Activated naive CD8-positive, alpha-beta T cell treated with anti-CD3 and anti-CD28 coated beads for 36 hours (primary cell): ENCODE results near the gene NPPA. TPM values are rescaled to one million over a fixed set of nuclear protein-coding genes. Genes with fewer than 3 reads are reported as not detected.
"Not testable (repeated sequence)": the region's sequence is repeated elsewhere in the genome, so short reads cannot be mapped to it uniquely, and the experiment has no call there.

Experiments used
- DNase-seq: peaks from one replicate; pipeline ENCODE4 v3.0.0; 2021
- H3K27ac Mint-ChIP-seq: one replicate; pipeline ENCODE4 v1.8.0; 2022; ENCODE audit warnings: mild to moderate bottlenecking, moderate library complexity, mixed read lengths
- H3K27me3 Mint-ChIP-seq: one replicate; pipeline ENCODE4 v1.8.0; 2022; ENCODE audit warnings: mild to moderate bottlenecking, mixed read lengths
- H3K36me3 Mint-ChIP-seq: one replicate; pipeline ENCODE4 v1.8.0; 2021; ENCODE audit warnings: mild to moderate bottlenecking, mixed read lengths
- H3K4me1 Mint-ChIP-seq: one replicate; pipeline ENCODE4 v1.8.0; 2021; ENCODE audit warnings: mixed read lengths
- H3K4me3 Mint-ChIP-seq: one replicate; pipeline ENCODE4 v1.8.0; 2022; ENCODE audit warnings: mild to moderate bottlenecking, moderate library complexity, mixed read lengths
- H3K9me3 Mint-ChIP-seq: one replicate; pipeline ENCODE4 v1.8.0; 2022; ENCODE audit warnings: mixed read lengths
- total RNA-seq, 2 experiments: library from RNA; stranded (reverse); gene quantifications; one replicate each; pipeline ENCODE4 v1.2.3, GENCODE V29; 2021

NPPA gene
- total RNA-seq: not detected

DNA sequence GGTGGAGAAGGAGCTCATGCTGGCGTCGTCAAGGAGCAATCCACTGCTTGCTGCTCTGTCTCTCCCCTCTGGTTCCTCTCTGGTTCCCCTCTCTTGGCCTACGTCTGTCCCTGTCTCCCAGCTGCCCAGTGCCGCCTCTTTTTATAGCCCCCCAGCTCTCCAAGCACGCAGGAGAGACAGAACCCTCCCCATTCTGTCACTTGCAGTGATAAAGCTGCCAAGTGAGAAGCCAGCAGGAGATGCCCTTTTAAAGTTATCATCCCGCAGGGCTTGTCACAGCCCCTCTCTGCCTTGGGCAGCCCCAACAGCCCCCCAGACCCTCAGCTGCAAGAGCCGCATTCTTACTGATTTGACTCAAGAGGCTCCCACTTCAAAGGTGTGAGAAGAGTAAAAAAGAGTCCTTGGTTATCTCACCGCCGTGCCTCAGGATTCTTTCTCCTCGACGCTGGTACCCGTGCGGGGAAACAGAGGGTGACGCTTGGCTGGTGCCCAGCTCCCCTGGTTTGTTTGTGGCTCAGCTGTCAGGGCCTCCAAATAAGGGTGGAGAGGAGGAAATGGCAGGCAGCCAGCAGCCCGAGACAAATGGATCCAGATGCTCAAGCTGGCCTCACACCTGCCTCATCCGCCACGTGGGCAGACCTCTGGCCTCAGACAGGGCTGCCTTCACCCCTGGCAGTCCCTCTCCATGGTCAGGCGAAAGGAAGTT is at the start of gene NPPA:
NPPA (minus strand) TSS at position 117 of the 706 bp plus-strand sequence; CDS start at position 18, 99 bp downstream.
- H3K27ac Mint-ChIP-seq: no peak within 1 kb of the TSS

DNA sequence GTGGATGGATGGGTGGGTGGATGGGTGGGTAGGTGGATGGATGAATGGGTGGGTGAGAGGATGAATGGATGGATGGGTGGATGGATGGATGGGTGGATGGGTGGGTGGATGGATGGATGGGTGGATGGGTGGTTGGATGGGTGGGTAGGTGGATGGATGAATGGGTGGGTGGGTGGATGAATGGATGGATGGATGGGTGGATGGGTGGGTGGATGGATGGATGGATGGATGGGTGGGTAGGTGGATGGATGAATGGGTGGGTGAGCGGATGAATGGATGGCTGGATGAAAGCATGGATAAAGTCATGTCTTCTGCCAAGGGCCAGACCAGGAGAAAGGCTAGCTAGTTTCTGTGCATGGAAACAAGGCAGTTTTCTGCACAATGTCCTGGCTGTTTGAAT is 46.9 kb upstream of the NPPA start:
- DNase-seq, H3K4me3 Mint-ChIP-seq, H3K27ac Mint-ChIP-seq, H3K4me1 Mint-ChIP-seq, H3K9me3 Mint-ChIP-seq, H3K36me3 Mint-ChIP-seq: not testable (repeated sequence)
- peaks cover 42% of the 10 kb centered on the region for H3K27me3 Mint-ChIP-seq

More for the DNA sequence above, at the start of gene NPPA:
- Mint-ChIP-seq H3K4me3 (no peak within 1 kb of the TSS), H3K27me3 (peaks cover 4% of the 10 kb centered on the region), H3K9me3 (no peaks in the 10 kb centered on the region), H3K4me1 (no peaks in the 10 kb centered on the region), H3K36me3 (peaks cover 12% of the 10 kb centered on the region)
- no peak for DNase-seq

DNA sequence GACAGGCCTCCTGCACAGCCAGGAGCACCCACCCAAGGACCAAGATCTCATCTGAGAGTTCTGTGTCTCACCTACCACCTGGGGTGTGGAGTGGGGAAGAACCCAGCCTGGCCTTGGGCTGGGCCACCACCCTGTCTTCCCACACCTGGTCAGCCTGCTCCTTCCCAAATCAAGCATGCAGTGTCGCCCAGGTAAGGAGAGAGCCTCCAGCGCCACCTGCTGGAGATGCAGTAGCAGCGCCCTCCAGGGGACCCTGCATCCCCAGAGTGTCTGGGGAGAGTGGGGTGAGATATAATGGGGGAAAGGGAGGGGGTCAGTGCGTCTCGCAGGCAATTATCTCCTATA is 46.3 kb upstream of the NPPA start:
- no peaks in the 10 kb centered on the region for H3K9me3 Mint-ChIP-seq
- H3K36me3 Mint-ChIP-seq: no peaks in the 10 kb centered on the region
- H3K27me3 Mint-ChIP-seq: peaks cover 36% of the 10 kb centered on the region
- H3K4me1 Mint-ChIP-seq: no peaks in the 10 kb centered on the region
- H3K4me3 Mint-ChIP-seq: no peak overlapping the region
- peak; percentile 68 for DNase-seq
- no peak overlapping the region for H3K27ac Mint-ChIP-seq

DNA sequence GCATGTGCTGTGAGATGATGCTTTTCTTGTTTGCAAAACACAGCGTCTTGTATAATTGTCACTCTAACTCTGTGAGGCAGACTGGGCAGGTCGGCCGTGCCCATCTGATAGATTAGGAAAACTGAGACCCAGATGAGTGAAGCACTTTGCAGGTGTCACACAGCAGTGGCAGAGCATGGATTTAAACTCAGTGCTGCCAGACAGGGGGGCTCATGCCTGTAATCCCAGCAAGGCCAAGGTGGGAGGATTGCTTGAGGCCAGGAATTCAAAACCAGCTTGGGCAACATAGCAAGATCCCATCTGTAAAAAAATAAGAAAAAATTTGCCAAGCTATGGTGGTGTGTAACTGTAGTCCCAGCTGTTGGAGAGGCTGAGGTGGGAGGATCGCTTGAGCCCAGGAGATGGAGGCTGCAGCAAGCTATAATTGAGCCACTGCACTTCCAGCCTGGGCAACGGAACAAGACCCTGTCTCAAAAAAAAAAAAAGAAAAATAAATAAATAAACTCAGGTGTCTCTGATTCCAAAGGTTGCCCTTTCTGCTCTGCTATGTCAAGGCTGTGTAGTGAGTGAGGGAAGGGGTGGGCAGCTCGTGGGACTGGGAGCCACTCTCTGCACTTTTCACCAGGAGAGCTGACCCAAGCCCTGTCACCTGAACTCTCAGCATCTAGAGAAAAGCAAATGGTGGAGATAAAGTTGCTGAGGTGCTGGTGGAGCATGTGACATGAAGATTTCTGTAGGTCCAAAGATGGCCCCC is 44.0 kb upstream of the NPPA start:
- no peak for DNase-seq
- H3K4me1 Mint-ChIP-seq: no peaks in the 10 kb centered on the region
- peaks cover 19% of the 10 kb centered on the region for H3K27me3 Mint-ChIP-seq
- no peak overlapping the region for H3K4me3 Mint-ChIP-seq
- H3K9me3 Mint-ChIP-seq: no peaks in the 10 kb centered on the region
- H3K36me3 Mint-ChIP-seq: no peaks in the 10 kb centered on the region
- H3K27ac Mint-ChIP-seq: no peak overlapping the region

DNA sequence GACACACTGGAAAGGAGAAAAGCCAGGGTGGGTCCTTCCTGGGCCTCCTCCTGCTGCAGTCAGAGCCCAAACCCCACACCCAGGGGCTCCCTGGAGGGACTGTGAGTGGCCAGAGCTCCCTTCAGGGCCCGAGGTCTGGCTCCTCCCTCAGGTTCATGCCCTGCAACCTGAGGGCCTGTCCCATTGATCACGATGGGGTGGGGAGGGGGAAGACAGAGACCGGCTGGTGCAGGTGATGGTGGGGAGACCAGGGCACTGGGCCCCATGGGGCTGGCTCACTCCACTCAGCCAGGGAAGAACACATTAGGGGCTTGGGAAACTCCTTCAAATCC is 41.3 kb upstream of the NPPA start:
- H3K9me3 Mint-ChIP-seq: no peaks in the 10 kb centered on the region
- no peak overlapping the region for H3K27ac Mint-ChIP-seq
- no peaks in the 10 kb centered on the region for H3K36me3 Mint-ChIP-seq
- peaks cover 9% of the 10 kb centered on the region for H3K27me3 Mint-ChIP-seq
- DNase-seq: no peak
- H3K4me3 Mint-ChIP-seq: no peak overlapping the region
- no peaks in the 10 kb centered on the region for H3K4me1 Mint-ChIP-seq

DNA sequence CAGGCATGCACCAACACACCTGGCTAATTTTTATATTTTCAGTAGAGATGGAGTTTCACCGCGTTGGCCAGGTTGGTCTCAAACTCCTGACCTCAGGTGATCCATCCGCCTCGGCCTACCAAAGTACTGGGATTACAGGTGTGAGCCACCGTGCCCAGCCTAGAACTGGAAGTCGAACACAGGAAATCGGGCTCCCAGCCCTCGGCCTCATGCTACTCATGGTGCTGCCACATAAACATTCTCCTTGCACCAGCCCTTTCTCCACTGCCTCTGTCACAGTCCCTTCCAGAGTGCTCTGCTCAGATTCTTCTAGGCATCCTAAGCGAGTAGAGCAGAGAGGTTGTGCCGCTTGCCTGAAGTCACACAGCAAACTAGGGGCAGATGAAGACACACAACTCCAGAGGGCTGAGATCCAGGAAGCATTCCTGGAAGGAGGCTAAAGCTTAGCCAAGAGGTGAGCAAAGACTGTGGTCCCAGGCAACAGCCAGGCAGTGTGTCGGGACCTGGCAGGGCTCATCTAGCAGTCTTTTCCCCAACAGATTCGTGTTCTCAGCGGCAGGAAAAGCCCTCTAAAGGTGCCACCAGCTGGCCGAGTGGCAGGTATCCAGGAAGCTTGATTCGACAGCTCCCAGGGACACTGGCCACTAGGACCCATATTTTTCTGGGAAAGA is 40.8 kb upstream of the NPPA start:
- Mint-ChIP-seq H3K27ac (no peak overlapping the region), H3K36me3 (no peaks in the 10 kb centered on the region), H3K27me3 (peaks cover 7% of the 10 kb centered on the region), H3K4me3 (no peak overlapping the region), H3K4me1 (no peaks in the 10 kb centered on the region), H3K9me3 (no peaks in the 10 kb centered on the region)
- no peak for DNase-seq

DNA sequence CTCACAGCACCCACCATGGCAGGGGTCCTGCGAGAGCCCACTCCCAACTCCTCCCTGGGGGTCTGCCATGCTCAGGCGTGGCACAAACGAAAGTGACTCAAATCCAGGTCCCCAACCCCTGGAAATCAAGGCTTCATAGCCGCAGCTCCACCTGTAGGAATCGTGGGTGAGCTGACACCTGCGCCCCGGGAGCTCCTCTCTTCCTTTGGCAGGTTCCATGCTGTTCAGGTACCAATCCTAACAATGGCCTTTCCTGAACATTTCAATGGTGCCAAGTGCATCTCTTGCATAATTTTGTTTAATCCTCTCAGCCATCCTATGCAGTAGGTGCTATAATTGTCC is 40.1 kb upstream of the NPPA start:
- H3K4me1 Mint-ChIP-seq: no peaks in the 10 kb centered on the region
- no peak overlapping the region for H3K27ac Mint-ChIP-seq
- peaks cover 7% of the 10 kb centered on the region for H3K27me3 Mint-ChIP-seq
- H3K9me3 Mint-ChIP-seq: no peaks in the 10 kb centered on the region
- H3K4me3 Mint-ChIP-seq: no peak overlapping the region
- no peaks in the 10 kb centered on the region for H3K36me3 Mint-ChIP-seq
- DNase-seq: no peak

DNA sequence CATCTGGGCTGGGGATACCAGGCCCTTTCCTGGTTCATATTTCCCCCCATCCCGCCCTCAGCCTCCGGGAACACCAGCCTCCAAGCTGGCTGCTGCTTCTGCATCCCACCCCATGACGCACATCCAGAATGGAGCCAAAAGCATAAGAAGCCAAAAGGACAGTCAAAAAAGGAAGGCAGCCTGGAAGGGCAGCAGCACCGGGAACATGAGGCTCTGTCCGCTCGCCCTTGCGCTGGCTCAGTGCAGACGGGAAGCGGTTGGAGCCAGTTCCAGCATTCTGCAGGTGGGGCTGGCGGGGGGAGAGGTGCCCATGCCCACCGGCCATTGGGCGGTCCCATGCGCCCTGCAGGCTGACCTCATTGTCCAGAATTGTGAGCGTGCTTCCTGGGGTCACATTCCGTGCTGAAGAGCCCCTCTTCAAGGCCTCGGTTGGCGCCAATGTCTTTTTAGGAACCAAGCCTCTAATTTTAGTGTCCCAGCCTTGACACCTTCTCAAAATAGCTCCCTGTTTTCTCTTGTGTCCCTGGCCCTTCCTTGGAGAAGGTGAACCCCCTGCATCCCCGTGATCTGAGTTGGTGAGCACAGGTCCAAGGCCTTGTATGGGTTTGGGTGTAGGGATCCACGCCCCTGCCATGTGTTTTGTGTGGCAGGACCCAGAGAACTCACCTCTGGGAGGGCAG is 39.5 kb upstream of the NPPA start:
- Mint-ChIP-seq H3K27me3 (peaks cover 7% of the 10 kb centered on the region), H3K27ac (no peak overlapping the region), H3K9me3 (no peaks in the 10 kb centered on the region), H3K4me3 (no peak overlapping the region), H3K36me3 (no peaks in the 10 kb centered on the region), H3K4me1 (no peaks in the 10 kb centered on the region)
- DNase-seq: no peak

DNA sequence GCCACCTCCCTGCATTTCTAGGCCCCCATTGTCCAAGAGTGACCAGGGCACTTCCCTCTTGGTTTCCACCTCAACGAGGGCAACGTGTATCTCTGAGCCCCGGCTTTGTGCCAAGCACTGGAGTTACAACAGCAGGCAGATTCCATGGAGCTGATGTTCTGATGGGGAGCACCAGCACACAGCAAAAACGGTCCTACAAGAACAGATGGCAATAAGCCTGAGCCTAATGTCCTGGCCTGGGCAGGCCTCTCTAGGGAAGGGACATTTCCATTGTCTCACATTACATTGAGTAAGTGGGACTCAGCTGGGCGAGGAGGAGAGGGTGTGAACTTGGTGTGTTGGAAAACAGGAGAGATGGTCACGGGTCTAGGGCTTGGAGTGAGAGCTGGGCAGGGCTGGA is 38.3 kb upstream of the NPPA start:
- DNase-seq: no peak
- Mint-ChIP-seq H3K4me1 (no peaks in the 10 kb centered on the region), H3K36me3 (no peaks in the 10 kb centered on the region), H3K4me3 (no peak overlapping the region), H3K27ac (no peak overlapping the region), H3K9me3 (no peaks in the 10 kb centered on the region), H3K27me3 (peaks cover 7% of the 10 kb centered on the region)

DNA sequence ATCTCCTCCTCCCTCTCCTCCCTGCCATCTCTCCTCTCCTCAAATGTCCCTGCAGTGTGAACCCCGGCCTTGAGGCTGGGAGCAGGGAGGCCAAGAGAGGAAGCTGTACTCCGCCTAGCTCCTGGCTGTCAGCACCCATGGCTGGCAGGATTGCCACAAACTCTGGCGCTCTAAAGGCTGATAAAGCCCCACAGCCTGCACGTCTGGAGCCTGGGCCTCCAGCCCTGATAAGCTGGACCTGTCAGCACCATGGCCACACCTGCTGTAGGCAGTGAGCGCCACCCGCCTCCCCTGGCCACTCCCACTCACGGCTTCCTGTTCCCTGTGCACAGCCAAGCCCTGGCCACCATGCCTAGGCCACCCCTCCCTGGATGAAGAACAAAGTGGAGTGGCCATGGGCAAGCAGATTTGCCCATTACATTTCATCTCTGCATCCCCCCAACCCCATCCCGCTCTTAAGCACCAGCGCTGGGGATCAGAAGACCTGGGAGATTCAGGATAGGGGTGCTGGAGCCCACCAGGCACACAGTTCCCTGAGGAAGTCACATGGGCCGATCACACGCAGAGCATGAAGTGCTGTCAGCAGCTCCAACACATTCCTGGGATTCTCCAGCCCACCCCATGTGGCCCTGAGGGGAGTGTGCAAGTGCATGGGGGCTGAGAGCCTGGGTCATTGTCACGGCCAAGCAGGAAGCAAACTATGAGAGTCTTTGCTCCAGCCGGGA is 35.4 kb upstream of the NPPA start:
- H3K4me1 Mint-ChIP-seq: no peaks in the 10 kb centered on the region
- H3K36me3 Mint-ChIP-seq: no peaks in the 10 kb centered on the region
- no peak overlapping the region for H3K27ac Mint-ChIP-seq
- peaks cover 7% of the 10 kb centered on the region for H3K27me3 Mint-ChIP-seq
- H3K4me3 Mint-ChIP-seq: no peak overlapping the region
- H3K9me3 Mint-ChIP-seq: no peaks in the 10 kb centered on the region
- DNase-seq: no peak

DNA sequence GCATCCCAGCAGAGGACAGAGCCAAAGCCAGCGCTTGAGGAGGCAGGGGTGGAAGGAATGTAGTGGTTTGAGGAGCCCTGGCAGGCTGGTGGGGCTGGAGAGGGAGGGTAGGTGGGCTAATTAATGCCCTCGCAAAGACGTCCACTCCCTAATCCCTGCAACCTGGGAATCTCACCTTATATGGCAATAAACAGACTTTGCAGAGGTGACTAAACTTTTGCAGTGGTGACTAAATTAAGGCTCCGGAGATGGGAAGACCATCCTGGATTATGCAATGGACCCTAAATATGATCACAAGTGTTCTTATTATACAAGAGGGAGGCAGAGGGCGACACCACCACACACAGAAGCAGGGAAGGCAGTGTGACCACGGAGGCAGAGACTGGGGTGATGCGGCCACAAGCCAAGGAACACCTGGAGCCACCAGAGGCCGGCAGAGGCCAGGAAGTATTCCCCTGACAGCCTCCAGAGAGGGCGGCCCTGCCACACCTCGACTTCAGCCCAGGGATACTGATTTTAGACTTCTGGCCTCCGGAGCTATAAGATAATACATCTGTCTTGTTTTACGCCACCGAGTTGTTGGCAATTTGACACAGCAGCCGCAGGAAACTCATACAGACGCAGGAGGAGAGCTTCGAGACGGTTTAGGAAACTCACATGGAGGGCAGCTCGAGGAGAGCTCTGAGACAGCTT is 34.3 kb upstream of the NPPA start:
- peaks cover 4% of the 10 kb centered on the region for H3K27me3 Mint-ChIP-seq
- no peak overlapping the region for H3K4me3 Mint-ChIP-seq
- H3K4me1 Mint-ChIP-seq: no peaks in the 10 kb centered on the region
- no peaks in the 10 kb centered on the region for H3K36me3 Mint-ChIP-seq
- H3K27ac Mint-ChIP-seq: no peak overlapping the region
- no peak for DNase-seq
- no peaks in the 10 kb centered on the region for H3K9me3 Mint-ChIP-seq

DNA sequence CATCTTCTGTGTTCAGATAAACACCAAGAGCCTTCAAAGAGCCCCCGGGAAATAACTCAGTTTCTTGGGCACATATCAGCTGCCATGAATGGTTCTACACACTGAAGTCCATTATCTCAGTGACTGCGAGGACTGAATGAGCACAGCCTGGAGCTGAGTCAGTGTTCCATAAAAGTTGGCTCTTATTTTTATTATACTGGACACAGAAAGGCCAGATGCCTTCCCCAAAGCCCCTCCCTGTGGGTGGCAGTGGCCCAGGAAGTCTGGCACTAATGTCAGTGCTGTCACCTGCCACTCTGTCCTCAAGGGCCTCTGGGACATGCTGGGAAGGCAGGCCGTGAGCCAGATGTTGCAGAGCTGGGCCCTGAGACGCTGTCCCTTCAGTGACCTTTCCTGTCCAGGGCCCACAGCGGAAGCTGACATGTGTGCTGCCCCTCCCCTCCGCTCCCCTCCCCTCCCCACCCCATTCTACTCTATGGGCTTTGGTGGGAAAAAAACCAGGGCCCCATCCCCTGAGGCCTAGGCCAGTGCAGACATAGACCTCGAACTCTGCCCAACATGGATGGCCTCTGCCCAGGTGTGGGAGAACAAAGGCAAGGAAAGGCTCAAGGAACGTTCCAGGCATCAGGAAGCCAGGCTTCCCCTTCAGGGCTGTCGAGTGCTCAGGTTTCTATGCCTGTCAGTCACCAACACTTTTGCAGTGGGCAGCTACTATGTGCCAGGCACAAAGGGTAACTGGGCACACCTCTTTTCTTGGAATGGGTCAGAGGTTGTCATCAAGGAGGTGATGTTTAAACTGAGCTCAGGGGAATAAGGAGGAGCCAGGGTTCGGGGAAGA is 33.5 kb upstream of the NPPA start:
- no peak for DNase-seq
- no peak overlapping the region for H3K27ac Mint-ChIP-seq
- H3K36me3 Mint-ChIP-seq: no peaks in the 10 kb centered on the region
- H3K27me3 Mint-ChIP-seq: peaks cover 3% of the 10 kb centered on the region
- H3K4me1 Mint-ChIP-seq: no peaks in the 10 kb centered on the region
- no peak overlapping the region for H3K4me3 Mint-ChIP-seq
- no peaks in the 10 kb centered on the region for H3K9me3 Mint-ChIP-seq

DNA sequence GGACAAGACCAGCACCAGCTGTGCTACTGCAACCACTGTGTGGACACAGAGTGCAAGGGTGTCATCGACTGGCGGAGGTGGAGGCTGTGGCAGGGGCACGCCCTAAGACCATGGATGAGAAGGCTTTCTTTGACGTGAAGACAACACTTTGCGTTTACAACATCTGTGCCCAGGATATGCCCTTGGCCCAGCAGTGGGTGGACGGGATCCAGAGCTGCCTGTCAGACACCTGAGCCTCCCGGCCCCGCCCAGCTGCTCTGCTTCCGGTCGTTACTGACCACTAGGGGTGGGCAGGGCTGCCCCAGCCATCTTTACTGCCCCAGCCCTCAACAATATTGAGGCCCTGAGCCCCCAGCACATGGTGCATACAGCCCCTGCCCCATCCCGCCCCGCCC is 32.6 kb upstream of the NPPA start:
- Mint-ChIP-seq H3K9me3 (no peaks in the 10 kb centered on the region), H3K36me3 (no peaks in the 10 kb centered on the region), H3K4me1 (no peaks in the 10 kb centered on the region), H3K27me3 (peaks cover 2% of the 10 kb centered on the region), H3K27ac (no peak overlapping the region), H3K4me3 (no peak overlapping the region)
- DNase-seq: no peak
